Measurements from ENCODE around the gene INTS7.
"Not testable (repeated sequence)": the region's sequence is repeated elsewhere in the genome, so short reads cannot be mapped to it uniquely, and the experiment has no call there.

The INTS7 gene

DNA sequence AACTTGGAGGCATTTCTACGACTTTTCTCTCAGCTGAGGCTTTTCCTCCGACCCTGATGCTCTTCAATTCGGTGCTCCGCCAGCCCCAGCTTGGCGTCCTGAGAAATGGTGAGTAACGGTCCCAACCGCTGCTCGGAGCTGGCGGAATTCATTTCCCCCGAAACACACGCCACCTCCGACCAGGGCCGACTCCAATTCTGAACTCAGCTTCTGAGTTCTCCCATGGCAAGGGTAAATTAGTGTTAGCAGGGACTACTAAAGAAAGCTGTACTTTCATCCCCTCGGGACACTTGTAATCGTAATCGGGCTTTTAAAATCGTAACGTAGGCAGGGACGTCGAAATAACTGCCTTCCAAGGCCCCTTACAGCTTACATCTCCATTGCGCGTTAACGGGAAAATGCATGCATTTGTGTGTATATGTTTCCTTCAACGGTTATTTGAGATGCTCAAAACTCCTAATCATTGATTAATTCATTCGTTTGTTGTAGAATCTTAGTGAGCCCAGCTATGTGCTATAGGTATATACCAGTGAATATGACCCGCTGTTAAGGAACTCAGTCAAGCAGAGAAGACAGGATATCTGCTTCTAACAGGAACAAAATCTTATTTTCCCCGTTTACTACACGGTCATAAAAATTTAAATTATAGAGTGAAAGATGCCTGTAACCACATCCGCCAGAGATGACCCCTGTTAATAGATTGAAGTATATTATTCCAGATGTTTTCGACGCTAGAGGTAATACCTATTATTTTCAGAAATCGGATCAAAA, 663 bp upstream of the INTS7 start:
- peak; percentile 19 for DNase-seq (ENCODE audit: low read depth)

DNA sequence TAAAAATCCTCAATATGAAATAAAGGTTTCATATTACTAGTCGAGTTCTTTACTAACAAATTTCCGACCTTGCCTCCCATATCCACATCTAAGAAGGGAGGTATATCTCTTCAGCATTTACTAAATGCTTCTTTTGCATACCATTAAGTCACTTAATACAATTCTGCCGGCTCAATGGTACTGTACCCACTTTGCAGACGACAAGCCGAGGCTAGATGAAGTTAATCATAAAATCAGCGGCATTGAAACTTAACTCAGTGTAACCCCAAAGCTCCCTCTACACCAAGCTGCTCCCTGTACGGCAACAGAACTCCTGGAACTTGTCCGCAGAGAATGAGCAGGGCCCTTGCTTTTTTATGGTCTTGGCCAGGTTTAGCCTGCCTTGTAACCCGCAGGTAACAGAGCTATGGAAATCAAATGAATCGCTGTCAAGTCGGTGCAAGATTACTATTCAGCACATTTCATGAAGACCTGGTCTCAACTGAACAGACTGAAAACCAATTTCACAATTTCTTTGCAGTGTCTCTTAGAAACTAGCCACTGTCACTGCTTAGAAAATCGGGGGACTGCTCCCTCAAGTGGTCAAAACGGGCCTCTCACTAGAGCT, 738 bp downstream of the INTS7 start:
- DNase-seq (ENCODE audit: low read depth), result no peak

DNA sequence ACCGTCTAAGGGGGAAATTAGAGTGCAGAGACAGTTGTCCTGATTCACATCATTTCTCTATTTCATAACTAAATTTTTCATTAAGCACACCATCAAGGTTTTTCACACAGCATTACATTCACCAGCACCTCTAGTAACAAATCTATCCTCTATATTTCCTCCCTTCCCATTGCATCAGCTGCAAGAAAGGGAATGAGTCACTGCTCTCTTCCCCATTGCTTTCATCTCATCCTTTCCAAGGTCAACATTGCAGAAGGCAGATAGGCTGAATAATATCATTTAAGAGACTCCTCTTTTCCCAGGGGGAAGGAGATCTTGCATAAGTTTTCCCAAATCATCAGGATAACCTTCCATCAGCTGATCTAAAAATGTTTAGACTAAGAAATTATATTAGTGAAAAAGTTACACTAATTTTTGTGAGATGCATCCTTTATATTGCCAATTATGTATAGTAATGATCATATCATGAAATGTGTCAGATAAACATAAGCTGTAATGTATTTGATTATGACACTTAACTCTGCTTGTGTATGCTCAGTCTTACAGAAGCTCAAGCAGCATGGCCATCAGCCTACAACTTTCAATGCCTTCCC, 4.3 kb downstream of the INTS7 start:
- DNase-seq (ENCODE audit: low read depth), result peak; percentile 15

DNA sequence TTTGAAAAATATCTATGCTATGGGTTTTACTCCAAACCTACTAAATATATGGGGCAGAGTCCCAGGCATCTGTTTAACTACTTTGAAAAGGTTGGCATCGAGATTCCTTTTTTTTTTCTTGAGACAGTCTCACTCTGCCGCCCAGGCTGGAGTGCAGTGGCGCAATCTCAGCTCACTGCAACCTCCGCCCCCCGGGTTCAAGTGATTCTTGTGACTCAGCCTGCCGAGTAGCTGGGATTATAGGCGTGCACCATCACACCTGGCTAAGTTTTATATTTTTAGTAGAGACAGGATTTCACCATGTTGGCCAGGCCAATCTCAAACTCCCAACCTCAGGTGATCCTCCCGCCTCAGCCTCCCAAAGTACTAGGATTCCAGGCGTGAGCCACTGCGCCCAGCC, 7.6 kb downstream of the INTS7 start:
- DNase-seq (ENCODE audit: low read depth), result not testable (repeated sequence)

DNA sequence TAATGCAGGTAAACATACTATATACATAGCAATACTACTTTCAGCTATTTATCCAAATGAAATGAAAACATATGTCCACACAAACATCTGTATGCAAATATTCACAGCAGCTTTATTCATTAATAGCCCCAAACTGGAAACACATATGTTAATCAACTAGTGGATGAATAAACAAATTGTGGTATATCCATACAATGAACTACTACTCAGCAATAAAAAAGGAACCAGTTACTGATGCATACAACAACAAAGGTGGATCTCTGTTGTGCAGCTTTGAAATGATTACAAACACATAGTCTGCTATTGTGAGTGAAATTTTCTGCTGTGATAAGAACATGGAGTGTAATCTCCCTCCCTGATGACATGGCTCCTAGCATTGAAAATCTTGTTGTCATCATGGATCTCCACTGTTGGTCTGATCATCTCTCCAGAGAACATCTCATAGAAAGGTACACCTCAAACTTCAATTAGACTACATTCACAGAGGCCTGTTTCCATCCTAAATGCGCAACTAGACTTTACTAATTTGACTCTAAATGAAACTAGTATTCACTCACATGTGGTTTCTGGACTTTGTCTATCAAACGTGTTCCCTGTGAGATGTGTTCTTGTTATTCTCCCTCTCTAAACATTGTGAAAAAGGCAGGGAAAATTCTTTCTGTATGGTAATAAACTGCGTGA, 10.7 kb downstream of the INTS7 start:
- no peak for DNase-seq (ENCODE audit: low read depth)

DNA sequence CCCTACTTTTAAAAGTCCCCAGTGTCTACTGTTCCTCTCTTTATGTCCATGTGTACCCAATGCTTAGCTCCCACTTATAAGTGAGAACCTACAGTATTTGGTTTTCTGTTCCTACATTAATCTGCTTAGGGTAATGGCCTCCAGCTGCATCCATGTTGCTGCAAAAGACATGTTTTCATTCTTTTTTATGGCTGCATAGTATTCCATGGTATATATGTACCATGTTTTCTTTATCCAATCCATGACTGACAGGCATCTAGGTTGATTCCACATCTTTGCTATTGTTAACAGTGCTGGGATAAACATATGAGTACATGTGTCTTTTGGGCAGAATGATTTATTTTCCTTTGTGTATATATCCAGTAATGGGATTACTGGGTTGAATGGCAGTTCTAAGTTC, 12.4 kb downstream of the INTS7 start:
- DNase-seq (ENCODE audit: low read depth), result not testable (repeated sequence)

DNA sequence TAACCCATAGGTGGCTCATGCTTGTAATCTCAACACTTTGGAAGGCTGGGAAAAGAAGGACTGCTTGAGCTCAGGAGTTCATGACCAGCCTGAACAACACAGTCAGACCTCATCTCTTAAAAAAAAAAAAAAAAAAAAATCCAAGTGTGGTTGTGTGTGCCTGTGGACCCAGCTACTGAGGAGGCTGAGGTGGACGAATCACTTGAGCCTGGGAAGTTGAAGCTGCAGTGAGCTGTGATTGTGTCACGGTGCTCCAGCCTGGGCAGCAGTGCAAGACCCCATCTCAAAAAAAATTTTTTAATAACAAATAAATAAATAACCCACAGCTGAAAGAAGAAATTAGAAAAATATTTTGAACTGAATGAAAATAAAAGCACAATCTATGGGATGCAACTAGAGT, 13.8 kb downstream of the INTS7 start:
- no peak for DNase-seq (ENCODE audit: low read depth)

DNA sequence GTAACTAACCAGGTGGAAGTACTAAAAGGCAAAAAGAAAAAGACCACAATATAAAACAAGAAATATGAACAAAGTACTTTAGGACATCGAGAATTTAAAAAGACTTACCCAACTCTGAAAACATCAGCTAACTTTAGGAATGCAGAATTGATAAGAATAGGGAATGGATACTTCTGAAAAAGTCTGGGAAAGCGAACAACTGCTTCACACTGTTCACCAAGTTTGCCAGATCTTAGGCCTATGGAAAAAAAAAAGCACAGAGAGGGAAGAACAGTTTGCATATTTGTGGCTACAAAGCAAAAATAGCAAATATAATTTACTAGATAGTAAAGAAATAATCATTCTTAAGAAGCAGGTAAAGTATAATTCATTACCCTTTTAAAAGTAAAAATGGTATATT, 14.4 kb downstream of the INTS7 start:
- no peak for DNase-seq (ENCODE audit: low read depth)

DNA sequence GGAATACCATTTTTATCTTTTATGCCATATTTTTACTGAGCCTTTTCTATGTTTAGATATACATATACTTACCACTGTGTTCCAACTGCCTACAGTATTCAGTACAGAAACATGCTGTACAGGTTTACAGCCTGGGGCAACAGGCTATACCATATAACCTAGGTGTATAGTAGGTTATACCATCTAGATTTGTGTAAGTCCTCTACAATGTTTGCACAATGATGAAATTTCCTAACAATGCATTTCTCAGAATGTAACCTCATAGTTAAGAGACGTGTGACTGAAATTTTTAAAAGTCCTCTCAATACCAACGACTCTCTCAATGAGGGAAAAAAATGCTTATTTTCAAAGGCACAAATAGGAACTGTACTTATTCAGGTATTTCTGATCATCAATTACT, 21.7 kb downstream of the INTS7 start:
- DNase-seq (ENCODE audit: low read depth), result no peak

DNA sequence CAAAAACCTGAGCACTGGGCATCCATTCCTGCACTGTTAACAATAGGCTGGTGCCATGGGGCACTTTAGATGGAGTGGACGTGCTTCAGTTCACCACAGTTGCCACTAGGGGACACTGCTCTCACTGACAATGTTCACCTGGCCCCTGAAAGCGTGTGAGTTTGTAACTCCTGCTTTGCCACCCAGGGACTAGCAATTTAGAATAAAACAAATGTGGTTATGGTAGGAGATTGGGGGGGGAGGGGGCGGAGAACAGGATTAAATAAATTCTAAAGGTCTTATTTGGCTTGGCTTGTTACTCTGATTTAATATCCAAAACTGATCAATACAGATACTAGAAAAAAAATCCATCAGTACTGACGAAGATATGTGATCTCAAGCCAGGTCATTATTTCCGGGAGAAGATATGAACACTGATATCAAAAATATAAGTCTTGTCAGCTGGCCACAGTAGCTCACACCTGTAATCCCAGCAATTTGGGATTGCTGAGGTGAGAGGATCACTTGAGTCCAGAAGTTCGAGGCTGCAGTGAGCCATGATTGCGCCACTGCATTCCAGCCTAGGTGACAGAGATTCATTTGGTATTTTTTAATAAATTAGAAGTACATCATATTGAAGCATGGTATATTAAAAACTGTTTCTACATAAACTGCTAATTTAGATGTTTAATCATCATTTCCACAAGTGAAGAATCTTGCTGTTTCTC, 23.2 kb downstream of the INTS7 start:
- DNase-seq (ENCODE audit: low read depth), result no peak

DNA sequence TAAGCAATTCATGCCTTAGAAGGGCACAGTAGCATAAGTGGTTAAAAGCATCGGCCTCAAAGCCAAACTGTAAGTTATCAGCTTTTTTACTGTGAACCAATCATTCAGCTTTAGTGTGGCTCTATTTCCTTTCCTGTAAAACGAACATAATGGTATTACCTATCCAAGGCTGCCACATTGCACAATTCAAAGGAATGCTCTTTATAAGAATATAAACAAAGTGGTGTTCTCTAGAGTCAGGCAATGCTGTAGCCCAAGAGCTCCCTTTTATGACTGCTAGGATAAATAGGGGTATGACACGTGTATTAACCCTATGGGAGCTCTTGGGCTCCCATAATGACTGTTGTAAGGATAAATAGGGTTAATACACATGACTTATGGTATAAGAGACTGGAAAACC, 25.4 kb downstream of the INTS7 start:
- no peak for DNase-seq (ENCODE audit: low read depth)

DNA sequence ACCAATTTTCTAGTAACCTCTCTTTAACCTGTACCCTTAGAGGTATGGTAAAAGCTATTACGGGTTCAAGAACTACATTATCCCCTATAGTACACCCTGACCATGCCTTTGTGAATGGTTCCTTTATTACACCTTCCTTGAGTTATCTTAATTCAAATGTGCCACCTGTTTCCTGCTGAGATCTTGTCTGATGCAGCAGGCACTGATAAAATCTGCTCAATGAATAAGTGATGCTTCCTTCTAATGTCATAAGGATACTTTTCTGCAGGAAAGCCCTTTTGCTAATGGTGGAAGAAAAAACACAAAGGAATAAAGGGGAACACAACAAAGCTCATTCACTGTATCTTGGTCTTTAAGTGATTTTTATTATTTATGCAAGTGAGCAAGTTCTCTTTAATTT, 25.8 kb downstream of the INTS7 start:
- no peak for DNase-seq (ENCODE audit: low read depth)

DNA sequence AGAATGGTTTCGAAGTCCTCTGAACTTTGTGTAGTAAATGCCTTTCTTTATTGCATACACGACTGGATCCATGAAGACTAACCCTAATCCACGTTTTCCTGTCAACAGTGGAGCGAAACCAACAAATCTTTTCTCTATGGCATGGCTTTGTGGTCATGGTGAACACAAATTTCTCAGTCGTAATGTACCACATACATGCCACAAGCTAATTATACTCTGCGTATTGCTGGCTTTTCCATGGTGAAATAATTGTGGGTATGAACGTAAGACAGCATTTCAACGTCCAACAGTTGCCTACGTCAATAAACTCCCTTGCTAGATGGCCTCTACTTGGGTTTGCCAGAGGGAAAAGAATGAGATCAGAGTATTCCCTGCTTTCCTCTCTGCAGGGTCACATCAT, 27.5 kb downstream of the INTS7 start:
- no peak for DNase-seq (ENCODE audit: low read depth)

DNA sequence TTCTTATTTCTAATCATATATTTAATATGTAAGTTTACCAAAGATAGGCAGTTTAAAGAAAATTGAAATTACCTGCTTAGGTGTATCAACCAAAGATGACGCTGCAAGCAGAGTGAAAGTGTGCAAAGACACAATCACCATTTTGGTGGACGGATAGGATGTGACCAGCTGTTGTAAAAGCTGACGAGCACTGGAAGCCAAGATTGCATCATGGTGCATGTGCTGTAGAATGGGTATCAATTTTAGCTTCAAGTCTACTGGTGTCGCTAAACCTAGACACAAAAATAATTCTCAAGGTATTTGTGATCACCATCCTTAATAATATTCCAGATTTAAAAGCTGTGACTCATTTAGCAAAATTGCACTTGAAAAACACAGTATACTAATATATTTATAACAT, 28.2 kb downstream of the INTS7 start:
- DNase-seq (ENCODE audit: low read depth), result no peak

DNA sequence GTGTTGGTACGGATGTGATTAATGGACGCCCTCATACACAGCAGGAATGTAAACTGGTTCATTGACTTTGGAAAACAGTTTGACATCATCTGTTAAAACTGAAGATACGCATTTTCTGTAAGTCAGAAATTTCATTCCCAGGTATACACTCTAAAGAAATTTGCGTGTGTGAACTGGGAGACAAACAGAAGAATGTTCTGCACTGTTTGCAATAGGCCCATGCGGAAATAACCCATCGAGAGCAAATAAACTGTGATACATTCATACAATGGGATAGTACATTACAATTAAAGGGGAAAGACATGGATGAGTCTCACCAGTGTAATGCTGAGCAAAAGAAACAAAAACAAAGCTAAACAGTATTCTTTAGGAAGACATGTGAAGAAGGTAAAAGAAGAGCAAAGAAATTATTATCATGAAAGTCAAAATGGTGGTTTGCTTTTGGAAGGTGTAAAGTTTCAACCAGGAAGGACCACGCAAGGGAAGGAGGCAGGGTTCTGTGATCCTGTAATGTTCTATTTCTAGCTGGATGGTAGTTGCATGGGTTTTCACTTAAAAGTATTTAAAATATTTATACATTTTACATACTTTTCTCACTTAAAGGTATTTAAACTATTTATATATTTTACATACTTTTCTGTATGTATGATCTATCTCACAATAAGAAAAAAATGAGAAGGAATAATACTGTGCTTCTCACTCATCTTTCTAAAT, 30.3 kb downstream of the INTS7 start:
- DNase-seq (ENCODE audit: low read depth), result no peak

DNA sequence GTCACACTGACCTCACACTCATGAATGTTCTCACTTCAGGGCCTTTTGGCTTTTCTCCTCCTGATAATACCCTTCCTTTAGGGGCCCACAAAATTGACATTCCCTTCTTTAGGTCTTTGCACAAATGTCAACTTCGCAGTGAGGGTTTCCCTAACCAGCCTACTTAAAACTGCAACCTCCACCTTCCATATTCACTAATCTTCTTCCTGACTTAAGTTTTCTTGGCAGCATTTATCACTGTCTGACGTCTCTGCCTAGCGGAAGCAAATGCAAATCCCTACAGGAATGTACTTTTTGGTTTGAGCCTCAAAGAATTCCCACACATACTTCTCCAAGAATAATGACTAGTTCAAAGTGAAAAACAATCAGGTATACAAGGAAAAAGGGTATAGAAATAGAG, 32.8 kb downstream of the INTS7 start:
- DNase-seq (ENCODE audit: low read depth), result no peak

DNA sequence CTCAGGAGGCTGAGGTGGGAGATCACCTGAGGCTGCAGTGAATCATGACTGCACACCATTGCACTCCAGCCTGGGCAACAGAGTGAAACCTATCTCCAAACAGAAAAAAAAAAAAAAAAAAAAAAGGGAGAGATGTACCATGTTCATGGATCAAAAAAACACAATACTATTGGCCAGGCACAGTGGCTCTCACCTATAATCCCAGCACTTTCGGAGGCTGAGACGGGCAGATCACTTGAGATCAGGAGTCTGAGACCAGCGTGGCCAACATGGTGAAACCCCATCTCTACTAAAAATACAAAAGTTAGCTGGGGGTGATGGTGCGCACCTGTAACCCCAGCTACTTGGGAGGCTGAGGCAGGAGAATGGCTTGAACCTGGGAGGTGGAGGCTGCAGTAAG, 37.9 kb downstream of the INTS7 start:
- not testable (repeated sequence) for DNase-seq (ENCODE audit: low read depth)

DNA sequence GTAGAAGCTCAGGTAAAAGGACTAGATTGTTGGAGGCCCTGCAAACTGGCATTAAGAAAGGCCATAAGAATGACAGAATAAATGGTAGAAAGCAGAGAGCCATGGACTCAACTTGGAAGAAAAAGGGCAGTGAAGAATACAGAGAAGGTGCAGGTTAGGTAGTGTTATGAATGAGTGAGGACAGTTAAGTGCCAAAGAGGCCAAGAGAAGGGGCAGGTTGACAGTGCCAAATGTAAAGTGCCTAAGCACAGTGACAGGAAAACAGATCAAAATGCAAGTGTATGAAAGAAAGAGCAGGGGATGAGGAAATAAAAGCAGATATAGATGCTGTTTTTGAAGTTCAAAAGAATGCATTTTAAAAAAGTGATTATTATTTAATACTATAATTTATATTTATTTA, 43.7 kb downstream of the INTS7 start:
- DNase-seq (ENCODE audit: low read depth), result no peak

DNA sequence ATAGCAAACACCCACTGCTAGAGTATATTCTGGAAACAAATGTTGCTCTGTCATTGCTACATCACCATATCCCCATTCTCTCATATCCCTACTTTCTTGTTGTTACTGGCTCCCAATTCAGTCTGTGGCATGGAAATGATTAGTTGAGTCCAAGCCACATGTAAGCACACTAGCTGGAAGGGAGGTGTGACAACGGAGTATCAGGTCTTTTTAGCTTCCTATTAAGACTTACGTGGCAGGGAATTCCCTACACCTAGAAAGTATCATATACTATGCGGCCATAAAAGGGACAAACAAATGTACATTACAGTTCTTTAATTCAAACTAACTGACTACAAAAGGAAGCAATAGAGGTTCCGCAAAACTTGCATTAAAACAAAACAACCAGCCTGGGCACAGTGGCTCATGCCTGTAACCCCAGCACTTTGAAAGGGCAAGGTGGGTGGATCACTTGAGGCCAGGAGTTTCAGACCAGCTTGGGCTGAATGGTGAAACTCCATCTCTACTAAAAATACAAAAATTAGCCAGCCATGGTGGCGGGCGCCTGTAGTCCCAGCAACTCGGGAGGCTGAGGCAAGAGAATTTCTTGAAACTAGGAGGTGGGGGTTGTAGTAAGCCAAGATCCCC, 48.6 kb downstream of the INTS7 start:
- DNase-seq (ENCODE audit: low read depth), result no peak

DNA sequence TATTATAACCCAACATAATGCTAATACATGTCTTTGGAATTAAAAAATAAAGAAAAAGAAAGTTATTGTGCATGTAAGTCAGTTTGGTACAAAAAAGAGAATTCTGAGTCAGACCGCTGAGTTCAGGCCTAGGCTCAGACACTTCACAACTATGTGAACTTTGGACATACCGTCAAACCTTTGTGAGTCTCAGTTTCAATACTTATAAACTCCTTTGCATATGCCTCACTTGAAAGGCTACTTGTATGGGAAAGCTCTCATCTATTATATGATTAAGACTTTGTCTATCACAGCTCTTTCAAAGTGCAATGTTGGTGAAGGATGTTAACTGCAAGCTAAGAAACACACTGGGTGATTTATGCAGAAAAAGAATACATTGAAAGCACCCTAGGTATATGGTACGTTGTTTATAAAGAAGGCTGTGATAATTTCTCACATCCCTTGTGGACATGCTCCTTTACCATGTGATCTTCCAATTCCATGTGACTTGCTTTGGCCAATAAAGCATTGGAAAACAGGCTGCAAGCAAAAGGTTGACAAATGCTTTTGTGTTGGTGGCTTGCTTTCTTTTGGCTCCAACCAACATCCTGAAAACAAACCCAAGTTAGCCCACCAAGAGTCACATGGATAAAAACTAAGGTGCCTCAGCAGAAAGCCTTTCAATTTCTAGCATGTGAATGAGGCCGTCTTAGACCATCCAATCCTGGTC, 49.6 kb downstream of the INTS7 start:
- DNase-seq (ENCODE audit: low read depth), result no peak

DNA sequence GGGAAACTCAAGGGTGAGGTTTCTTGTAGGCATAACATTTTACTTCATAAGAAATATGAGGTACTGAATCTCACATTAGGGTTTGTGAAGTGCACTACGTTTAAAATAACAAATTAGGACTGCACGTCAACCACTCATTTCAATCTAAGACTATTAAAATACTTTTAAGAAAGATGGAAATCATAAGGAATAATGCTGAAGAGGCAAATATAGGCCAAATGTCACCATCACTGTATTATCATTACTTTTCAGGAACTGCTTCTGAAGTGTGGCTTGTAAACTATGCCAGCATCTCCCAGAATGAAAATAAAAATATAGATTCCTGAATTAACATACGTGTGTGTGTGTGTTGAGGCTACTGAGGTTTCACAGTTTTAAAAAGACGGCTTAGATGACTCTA, 56.8 kb downstream of the INTS7 start:
- no peak for DNase-seq (ENCODE audit: low read depth)
